BLaER1 treated with 17β-estradiol and CSF1 and Interleukin-3, amounts not matched to agents 10 nM and 100 nM (cell line): ENCODE data around the gene TRIM56.
"Not testable (repeated sequence)": the region's sequence is repeated elsewhere in the genome, so short reads cannot be mapped to it uniquely, and the experiment has no call there.

Experiments used
- H3K27ac ChIP-seq, 11 experiments: shearing (Covaris generic); formaldehyde crosslinking; 2 replicates each; pipeline ENCODE4 v1.8.1; 2022
- H3K27me3 ChIP-seq, 11 experiments: shearing (Covaris generic); formaldehyde crosslinking; 2 replicates each; pipeline ENCODE4 v1.8.1; 2022
- H3K36me3 ChIP-seq, 11 experiments: shearing (Covaris generic); formaldehyde crosslinking; 2 replicates each; pipeline ENCODE4 v1.8.1; 2022
- H3K4me1 ChIP-seq, 10 experiments: shearing (Covaris generic); formaldehyde crosslinking; 2 replicates each; pipeline ENCODE4 v1.8.1; 2022
- H3K4me2 ChIP-seq, 11 experiments: shearing (Covaris generic); formaldehyde crosslinking; 2 replicates each; pipeline ENCODE4 v1.8.1; 2022
- H3K4me3 ChIP-seq, 10 experiments: shearing (Covaris generic); formaldehyde crosslinking; 2 replicates each; pipeline ENCODE4 v1.8.1; 2022
- H3K9ac ChIP-seq, 11 experiments: shearing (Covaris generic); formaldehyde crosslinking; 2 replicates each; pipeline ENCODE4 v1.8.1; 2022
- H3K9me3 ChIP-seq, 11 experiments: shearing (Covaris generic); formaldehyde crosslinking; replicated peaks in 1 of 11; 2 replicates each; pipeline ENCODE4 v1.8.1; 2022
- H4K20me1 ChIP-seq, 11 experiments: shearing (Covaris generic); formaldehyde crosslinking; 2 replicates each; pipeline ENCODE4 v1.8.1; 2022
- Cebpa-rat ChIP-seq, 11 experiments: shearing (Covaris generic); IDR thresholded peaks; 2 replicates each; pipeline ENCODE4 v1.8.1; 2022

TRIM56 gene

GRCh38 chr7:101129603-101130117 is 44.4 kb downstream of the TRIM56 start:
- Histone ChIP-seq H3K4me1 (peaks cover 47 to 67% (median 53%) of the 10 kb centered on the region in 10 experiments), H3K27ac (no peak overlapping the region), H3K4me2 (no peak overlapping the region), H3K27me3 (peaks cover 0 to 12% (median 0%) of the 10 kb centered on the region in 11 experiments; a peak in 2 of 22 replicates), H3K4me3 (no peak overlapping the region), H3K36me3 (no peaks in the 10 kb centered on the region), H3K9ac (no peak overlapping the region), H3K9me3 (no peaks in the 10 kb centered on the region), H4K20me1 (no peaks in the 10 kb centered on the region; a peak in 1 of 22 replicates)
- no peak for TF ChIP-seq Cebpa-rat (IDR thresholded peaks at IDR 0.05)

GRCh38 chr7:101132626-101133600 is 47.6 kb downstream of the TRIM56 start:
- H3K4me3 ChIP-seq, H4K20me1 ChIP-seq, H3K9ac ChIP-seq, H3K9me3 ChIP-seq, H3K36me3 ChIP-seq, H3K27me3 ChIP-seq, H3K27ac ChIP-seq: not testable (repeated sequence)
- Histone ChIP-seq H3K4me1 (peaks cover 32 to 67% (median 48%) of the 10 kb centered on the region in 10 experiments), H3K4me2 (peak overlapping the region in 4 of 11 experiments; percentile 62 to 93 (median 73); a peak in 7 of 22 replicates)

- no peaks in the 10 kb centered on the region; a peak in 1 of 22 replicates for H4K20me1 ChIP-seq
Measured at GRCh38 chr7:101133621-101134398, 48.5 kb downstream of the TRIM56 start.

DNA sequence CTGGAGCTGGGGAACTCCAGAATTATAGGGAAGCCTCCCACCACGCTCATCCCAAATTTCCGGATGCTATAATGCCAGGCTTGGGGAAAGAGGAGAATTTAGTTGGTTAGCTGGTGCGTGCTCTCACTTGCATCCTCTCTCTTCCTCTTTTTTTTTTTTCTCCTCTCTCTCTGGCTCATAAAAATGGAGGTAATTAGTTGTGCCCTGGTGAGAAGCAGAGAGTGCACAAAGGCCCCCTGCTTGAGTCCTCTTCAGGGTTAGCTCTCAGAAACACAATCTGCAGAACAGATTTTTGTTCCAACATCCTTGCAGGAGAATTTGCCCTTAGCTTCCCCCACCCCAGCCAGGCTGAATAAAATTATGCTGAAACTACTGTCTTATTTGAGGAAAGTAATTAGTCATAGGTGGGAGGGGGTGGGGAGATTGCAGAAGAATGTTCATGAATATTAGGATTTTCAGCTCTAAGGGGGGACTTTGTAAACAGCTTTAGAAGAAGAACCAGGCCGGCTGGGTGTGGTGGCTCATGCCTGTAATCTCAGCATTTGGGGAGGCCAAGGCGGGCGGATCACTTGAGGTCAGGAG is 49.2 kb downstream of the TRIM56 start:
- no peaks in the 10 kb centered on the region for H3K36me3 ChIP-seq
- H3K9me3 ChIP-seq: no peaks in the 10 kb centered on the region
- peak overlapping the region; percentile 2 to 93 (median 52); a peak in 18 of 22 replicates for H3K4me2 ChIP-seq
- H3K4me3 ChIP-seq: no peak overlapping the region
- H4K20me1 ChIP-seq: no peaks in the 10 kb centered on the region; a peak in 1 of 22 replicates
- peaks cover 40 to 75% (median 56%) of the 10 kb centered on the region in 10 experiments for H3K4me1 ChIP-seq
- peak overlapping the region in 2 of 11 experiments; percentile 49 to 50; a peak in 4 of 22 replicates for H3K27ac ChIP-seq
- peak overlapping the region in 1 of 11 experiments; percentile 5; a peak in 2 of 22 replicates for H3K9ac ChIP-seq
- peaks cover 0 to 3% (median 0%) of the 10 kb centered on the region in 11 experiments; a peak in 4 of 22 replicates for H3K27me3 ChIP-seq
- TF ChIP-seq Cebpa-rat (IDR thresholded peaks at IDR 0.05): no peak

More at GRCh38 chr7:101133621-101134398, 48.5 kb downstream of the TRIM56 start:
- H3K4me1 ChIP-seq: peaks cover 33 to 68% (median 49%) of the 10 kb centered on the region in 10 experiments
- no peaks in the 10 kb centered on the region for H3K36me3 ChIP-seq
- TF ChIP-seq Cebpa-rat (IDR thresholded peaks at IDR 0.05): no peak
- no peak overlapping the region for H3K4me3 ChIP-seq
- peaks cover 0 to 3% (median 0%) of the 10 kb centered on the region in 11 experiments; a peak in 4 of 22 replicates for H3K27me3 ChIP-seq
- H3K9ac ChIP-seq: no peak overlapping the region; a peak in 1 of 22 replicates
- H3K4me2 ChIP-seq: peak overlapping the region; percentile 2 to 93 (median 52); a peak in 17 of 22 replicates
- peak overlapping the region in 1 of 11 experiments; percentile 49; a peak in 1 of 22 replicates for H3K27ac ChIP-seq
- H3K9me3 ChIP-seq: no peaks in the 10 kb centered on the region

GRCh38 chr7:101137651-101138212 is 52.5 kb downstream of the TRIM56 start:
- peak overlapping the region in 7 of 11 experiments; percentile 3 to 75 (median 58); a peak in 10 of 22 replicates for H3K27ac ChIP-seq
- peaks cover 60 to 82% (median 76%) of the 10 kb centered on the region in 10 experiments for H3K4me1 ChIP-seq
- H3K9me3 ChIP-seq: no peaks in the 10 kb centered on the region
- H3K9ac ChIP-seq: peak overlapping the region in 7 of 11 experiments; percentile 11 to 64 (median 31); a peak in 8 of 22 replicates
- peaks cover 0 to 3% (median 0%) of the 10 kb centered on the region in 11 experiments; a peak in 4 of 22 replicates for H3K27me3 ChIP-seq
- peak overlapping the region; percentile 52 to 93 (median 73) for H3K4me2 ChIP-seq
- TF ChIP-seq Cebpa-rat (IDR thresholded peaks at IDR 0.05): no peak
- no peaks in the 10 kb centered on the region for H3K36me3 ChIP-seq
- H4K20me1 ChIP-seq: no peaks in the 10 kb centered on the region; a peak in 1 of 22 replicates
- peak overlapping the region in 5 of 10 experiments; percentile 15 to 49 (median 39); a peak in 7 of 20 replicates for H3K4me3 ChIP-seq

- Histone ChIP-seq H3K27me3 (peaks cover 0 to 3% (median 0%) of the 10 kb centered on the region in 11 experiments; a peak in 4 of 22 replicates), H3K4me2 (peak overlapping the region; percentile 52 to 93 (median 73)), H3K36me3 (no peaks in the 10 kb centered on the region), H3K4me1 (peaks cover 64 to 79% (median 77%) of the 10 kb centered on the region in 10 experiments), H3K4me3 (peak overlapping the region in 5 of 10 experiments; percentile 15 to 49 (median 39); a peak in 7 of 20 replicates), H3K9ac (peak overlapping the region in 7 of 11 experiments; percentile 11 to 64 (median 31); a peak in 9 of 22 replicates), H3K27ac (peak overlapping the region in 7 of 11 experiments; percentile 3 to 75 (median 58); a peak in 12 of 22 replicates), H3K9me3 (no peaks in the 10 kb centered on the region), H4K20me1 (no peaks in the 10 kb centered on the region; a peak in 1 of 22 replicates)
- no peak for TF ChIP-seq Cebpa-rat (IDR thresholded peaks at IDR 0.05)
Measured at GRCh38 chr7:101138213-101138870, 53.1 kb downstream of the TRIM56 start.

DNA sequence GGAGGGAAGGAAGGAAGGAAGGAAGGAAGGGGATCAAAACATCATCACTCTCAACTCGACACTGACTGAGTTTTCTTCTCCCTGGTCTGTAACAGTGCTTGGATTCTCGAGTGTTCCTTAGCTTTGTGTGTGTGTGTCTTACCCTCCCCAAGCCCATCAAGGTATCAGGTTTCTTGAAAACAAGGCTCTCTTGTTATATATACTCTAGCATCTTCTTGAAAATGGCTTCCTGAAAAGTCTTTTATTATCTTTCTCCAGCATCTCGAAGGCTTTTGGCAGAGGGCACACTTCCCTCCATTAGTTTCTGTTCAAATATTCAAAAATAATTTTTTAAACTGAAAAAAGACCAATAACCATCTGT is 55.0 kb downstream of the TRIM56 start:
- no peak for TF ChIP-seq Cebpa-rat (IDR thresholded peaks at IDR 0.05)
- Histone ChIP-seq H3K4me3 (no peak overlapping the region), H4K20me1 (no peaks in the 10 kb centered on the region), H3K27ac (peak overlapping the region in 3 of 11 experiments; percentile 5 to 11 (median 6); a peak in 2 of 22 replicates), H3K4me2 (peak overlapping the region; percentile 4 to 83 (median 49); a peak in 19 of 22 replicates), H3K4me1 (peaks cover 59 to 76% (median 65%) of the 10 kb centered on the region in 10 experiments), H3K9ac (peak overlapping the region in 2 of 11 experiments; percentile 4 to 34; a peak in 2 of 22 replicates), H3K27me3 (peaks cover 0 to 3% (median 0%) of the 10 kb centered on the region in 11 experiments; a peak in 4 of 22 replicates), H3K36me3 (no peaks in the 10 kb centered on the region), H3K9me3 (no peaks in the 10 kb centered on the region)
